ENCODE measurements around the gene SLC22A12. TPM values are rescaled to one million over a fixed set of nuclear protein-coding genes. Genes with fewer than 3 reads are reported as not detected.
A peak's percentile ranks its signal among the peaks of the same experiment; 100 is the strongest.

The SLC22A12 gene
- polyA plus RNA-seq, 1 donor = 0.03 TPM

DNA sequence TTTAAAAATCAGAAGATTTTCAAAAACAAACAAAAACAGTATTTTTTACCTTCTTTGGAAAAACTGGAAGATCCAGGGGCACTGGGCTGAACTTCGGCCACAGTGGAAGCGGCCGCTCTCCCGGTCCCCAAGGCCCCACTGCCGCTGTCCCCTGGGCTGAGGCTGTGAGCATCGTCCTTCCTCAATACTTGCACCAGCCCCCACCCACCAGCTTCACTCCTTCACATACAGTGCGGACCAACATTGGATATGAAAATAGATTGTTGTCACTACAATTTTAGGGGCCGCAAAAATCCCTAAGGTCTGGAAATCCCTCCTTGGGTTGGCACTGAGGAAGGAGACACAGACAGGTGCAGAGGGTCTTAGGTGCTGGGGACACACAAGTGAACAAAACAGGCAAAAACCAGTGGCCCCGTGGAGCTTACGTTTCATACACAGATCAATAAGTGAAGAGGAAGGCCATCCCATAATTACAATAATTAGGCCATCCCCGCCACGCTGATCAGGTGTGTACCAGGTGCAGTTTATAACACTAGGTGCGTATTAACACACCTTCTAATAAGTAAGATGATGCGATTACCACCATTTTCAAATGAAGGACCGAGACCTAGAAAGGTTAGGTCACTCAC, 28.2 kb upstream of the SLC22A12 start:
- no CpG with 5 or more reads among the region's 15 CpGs for WGBS (ENCODE audit: insufficient coverage, low lambda C conversion rate)
- no peak overlapping the region for H3K27ac ChIP-seq (ENCODE audit: low read length)
- DNase-seq = no peak
- no peaks in the 10 kb centered on the region for H3K9me3 ChIP-seq (ENCODE audit: control insufficient read depth, low read depth, low read length)
- no peaks in the 10 kb centered on the region for H3K36me3 ChIP-seq (ENCODE audit: control insufficient read depth, insufficient read depth, low read length)
- H3K4me3 ChIP-seq (ENCODE audit: low read length) = no peak overlapping the region
- H3K27me3 ChIP-seq (ENCODE audit: control insufficient read depth, insufficient read depth, low read length) = no peaks in the 10 kb centered on the region
- peaks cover 19% of the 10 kb centered on the region for H3K4me1 ChIP-seq (ENCODE audit: control insufficient read depth, insufficient read depth, low read length)

- H3K27ac ChIP-seq (ENCODE audit: low read length) = no peak overlapping the region
- peaks cover 19% of the 10 kb centered on the region for H3K4me1 ChIP-seq (ENCODE audit: control insufficient read depth, insufficient read depth, low read length)
- no peaks in the 10 kb centered on the region for H3K9me3 ChIP-seq (ENCODE audit: control insufficient read depth, low read depth, low read length)
- H3K36me3 ChIP-seq (ENCODE audit: control insufficient read depth, insufficient read depth, low read length) = no peaks in the 10 kb centered on the region
- H3K27me3 ChIP-seq (ENCODE audit: control insufficient read depth, insufficient read depth, low read length) = no peaks in the 10 kb centered on the region
- no peak for DNase-seq
- whole genome bisulfite sequencing (ENCODE audit: insufficient coverage, low lambda C conversion rate) = no CpG with 5 or more reads among the region's 12 CpGs
- H3K4me3 ChIP-seq (ENCODE audit: low read length) = no peak overlapping the region
Measured at GRCh38 chr11:64563966-64564365, 27.1 kb upstream of the SLC22A12 start.

DNA sequence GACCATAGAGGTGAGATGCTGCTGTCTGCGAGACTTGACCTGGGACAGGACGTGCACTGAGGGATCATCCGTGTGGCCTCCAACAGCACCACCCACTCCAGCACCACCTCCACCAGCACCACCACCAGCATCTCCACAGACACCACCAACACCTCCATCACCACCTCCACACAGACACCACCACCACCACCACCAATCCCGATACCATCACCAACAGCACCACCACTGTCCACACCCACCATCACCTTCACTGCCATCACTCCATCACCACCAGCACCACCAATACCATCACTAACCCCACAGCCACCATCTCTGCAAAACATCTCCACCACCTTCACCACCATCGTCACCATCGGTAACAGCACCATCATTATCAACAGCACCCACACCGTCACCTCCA, 26.6 kb upstream of the SLC22A12 start:
- H3K27me3 ChIP-seq (ENCODE audit: control insufficient read depth, insufficient read depth, low read length) = no peaks in the 10 kb centered on the region
- no peaks in the 10 kb centered on the region for H3K36me3 ChIP-seq (ENCODE audit: control insufficient read depth, insufficient read depth, low read length)
- no CpG with 5 or more reads among the region's 7 CpGs for WGBS (ENCODE audit: insufficient coverage, low lambda C conversion rate)
- peaks cover 19% of the 10 kb centered on the region for H3K4me1 ChIP-seq (ENCODE audit: control insufficient read depth, insufficient read depth, low read length)
- H3K27ac ChIP-seq (ENCODE audit: low read length) = no peak overlapping the region
- no peak for DNase-seq
- H3K4me3 ChIP-seq (ENCODE audit: low read length) = no peak overlapping the region
- no peaks in the 10 kb centered on the region for H3K9me3 ChIP-seq (ENCODE audit: control insufficient read depth, low read depth, low read length)

GRCh38 chr11:64564947-64565889, 25.8 kb upstream of the SLC22A12 start:
- Histone ChIP-seq H3K27me3 (ENCODE audit: control insufficient read depth, insufficient read depth, low read length) (no peaks in the 10 kb centered on the region), H3K27ac (ENCODE audit: low read length) (no peak overlapping the region)
- WGBS (ENCODE audit: insufficient coverage, low lambda C conversion rate) = 60% methylated on average over 1 of the region's 24 CpGs

DNA sequence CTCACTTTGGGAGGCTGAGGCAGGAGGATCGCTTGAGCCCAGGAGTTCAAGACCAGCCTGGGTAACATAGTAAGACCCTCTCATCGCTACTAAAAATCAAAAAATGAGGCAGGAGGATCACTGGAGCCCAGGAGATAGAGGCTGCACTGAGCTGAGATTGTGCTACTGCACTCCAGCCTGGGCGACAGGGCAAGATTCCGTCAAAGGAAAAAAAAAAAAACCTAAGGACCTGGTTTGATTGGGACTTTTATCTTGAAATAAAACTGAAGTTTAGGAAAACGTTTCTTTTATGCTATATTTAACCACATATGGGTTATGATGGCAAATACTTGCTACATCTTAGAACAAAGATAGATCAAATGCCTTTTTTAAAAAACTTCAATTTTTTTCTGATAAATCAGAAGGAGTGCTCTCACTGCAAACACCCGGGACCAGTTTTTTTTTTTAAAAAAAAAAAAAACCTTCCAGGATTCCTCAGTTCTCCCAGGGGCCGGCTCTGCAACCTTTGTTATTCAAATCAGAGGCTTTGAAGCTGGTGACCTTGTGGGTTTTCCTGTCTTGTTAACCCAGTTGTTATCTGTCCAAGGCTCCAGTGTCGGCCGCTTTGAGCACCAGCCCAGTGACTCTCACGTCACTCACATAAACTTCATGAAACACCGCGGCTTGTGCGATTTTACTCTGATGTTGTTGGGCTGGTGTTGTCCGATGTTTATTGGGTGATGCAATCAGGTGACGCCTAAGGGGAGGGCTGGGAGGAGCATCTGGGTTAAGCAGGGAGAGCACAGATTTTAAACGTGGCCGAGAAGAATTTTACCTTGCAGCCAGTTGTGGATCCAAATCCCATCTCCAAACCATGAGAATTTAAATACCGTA, 24.7 kb upstream of the SLC22A12 start:
- H3K4me1 ChIP-seq (ENCODE audit: control insufficient read depth, insufficient read depth, low read length) = peaks cover 12% of the 10 kb centered on the region
- H3K4me3 ChIP-seq (ENCODE audit: low read length) = no peak overlapping the region
- no peaks in the 10 kb centered on the region for H3K27me3 ChIP-seq (ENCODE audit: control insufficient read depth, insufficient read depth, low read length)
- 0% methylated on average over 2 of the region's 18 CpGs for WGBS (ENCODE audit: insufficient coverage, low lambda C conversion rate)
- H3K9me3 ChIP-seq (ENCODE audit: control insufficient read depth, low read depth, low read length) = no peaks in the 10 kb centered on the region
- H3K36me3 ChIP-seq (ENCODE audit: control insufficient read depth, insufficient read depth, low read length) = no peaks in the 10 kb centered on the region
- DNase-seq = peak; percentile 68 to 84
- H3K27ac ChIP-seq (ENCODE audit: low read length) = no peak overlapping the region

More at GRCh38 chr11:64564947-64565889, 25.8 kb upstream of the SLC22A12 start:
- Histone ChIP-seq H3K9me3 (ENCODE audit: control insufficient read depth, low read depth, low read length) (no peaks in the 10 kb centered on the region), H3K4me1 (ENCODE audit: control insufficient read depth, insufficient read depth, low read length) (peaks cover 17% of the 10 kb centered on the region), H3K36me3 (ENCODE audit: control insufficient read depth, insufficient read depth, low read length) (no peaks in the 10 kb centered on the region), H3K4me3 (ENCODE audit: low read length) (no peak overlapping the region)
- DNase-seq = no peak

- H3K27ac ChIP-seq (ENCODE audit: low read length) = no peak overlapping the region
- no peak overlapping the region for H3K4me3 ChIP-seq (ENCODE audit: low read length)
- no peaks in the 10 kb centered on the region for H3K9me3 ChIP-seq (ENCODE audit: control insufficient read depth, low read depth, low read length)
- H3K4me1 ChIP-seq (ENCODE audit: control insufficient read depth, insufficient read depth, low read length) = peaks cover 12% of the 10 kb centered on the region
- H3K36me3 ChIP-seq (ENCODE audit: control insufficient read depth, insufficient read depth, low read length) = no peaks in the 10 kb centered on the region
- H3K27me3 ChIP-seq (ENCODE audit: control insufficient read depth, insufficient read depth, low read length) = no peaks in the 10 kb centered on the region
- no peak for DNase-seq
- no CpG with 5 or more reads among the region's 30 CpGs for WGBS (ENCODE audit: insufficient coverage, low lambda C conversion rate)
Measured at GRCh38 chr11:64566915-64567891, 23.8 kb upstream of the SLC22A12 start.

- Histone ChIP-seq H3K4me3 (ENCODE audit: low read length) (no peak overlapping the region), H3K27me3 (ENCODE audit: control insufficient read depth, insufficient read depth, low read length) (no peaks in the 10 kb centered on the region), H3K36me3 (ENCODE audit: control insufficient read depth, insufficient read depth, low read length) (no peaks in the 10 kb centered on the region), H3K27ac (ENCODE audit: low read length) (no peak overlapping the region), H3K9me3 (ENCODE audit: control insufficient read depth, low read depth, low read length) (no peaks in the 10 kb centered on the region), H3K4me1 (ENCODE audit: control insufficient read depth, insufficient read depth, low read length) (peaks cover 12% of the 10 kb centered on the region)
- no peak for DNase-seq
- no CpG with 5 or more reads among the region's 34 CpGs for WGBS (ENCODE audit: insufficient coverage, low lambda C conversion rate)
Measured at GRCh38 chr11:64568041-64568571, 22.9 kb upstream of the SLC22A12 start.

DNA sequence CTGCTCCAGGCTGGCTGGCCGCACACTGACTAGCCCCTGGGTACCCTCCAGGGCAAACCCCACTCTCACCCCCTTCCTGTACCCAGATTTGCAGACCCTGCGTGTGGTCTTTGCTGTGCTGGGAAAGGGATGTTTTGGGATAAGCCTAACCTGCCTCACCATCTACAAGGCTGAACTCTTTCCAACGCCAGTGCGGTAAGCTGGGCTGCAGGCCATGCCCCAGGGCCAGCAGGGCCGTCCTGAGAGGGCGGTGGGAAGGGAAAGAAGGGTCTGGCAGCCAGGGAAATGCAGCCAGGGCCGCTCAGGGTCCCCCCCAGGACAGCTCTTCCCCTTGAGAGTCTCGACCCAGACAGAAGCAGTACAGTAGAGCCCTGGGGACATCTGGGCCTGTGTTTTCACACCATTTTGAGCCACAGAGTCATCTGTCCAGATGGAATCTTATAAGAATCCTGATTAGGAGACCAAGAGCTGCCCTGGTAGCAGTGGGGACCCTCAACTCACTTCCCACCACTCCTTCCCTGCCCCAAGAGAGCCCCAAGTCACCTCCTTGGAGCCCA, 22.4 kb upstream of the SLC22A12 start:
- Histone ChIP-seq H3K36me3 (ENCODE audit: control insufficient read depth, insufficient read depth, low read length) (no peaks in the 10 kb centered on the region), H3K4me3 (ENCODE audit: low read length) (no peak overlapping the region), H3K4me1 (ENCODE audit: control insufficient read depth, insufficient read depth, low read length) (peaks cover 12% of the 10 kb centered on the region), H3K9me3 (ENCODE audit: control insufficient read depth, low read depth, low read length) (no peaks in the 10 kb centered on the region), H3K27me3 (ENCODE audit: control insufficient read depth, insufficient read depth, low read length) (no peaks in the 10 kb centered on the region), H3K27ac (ENCODE audit: low read length) (no peak overlapping the region)
- no peak for DNase-seq
- WGBS (ENCODE audit: insufficient coverage, low lambda C conversion rate) = no CpG with 5 or more reads among the region's 8 CpGs

DNA sequence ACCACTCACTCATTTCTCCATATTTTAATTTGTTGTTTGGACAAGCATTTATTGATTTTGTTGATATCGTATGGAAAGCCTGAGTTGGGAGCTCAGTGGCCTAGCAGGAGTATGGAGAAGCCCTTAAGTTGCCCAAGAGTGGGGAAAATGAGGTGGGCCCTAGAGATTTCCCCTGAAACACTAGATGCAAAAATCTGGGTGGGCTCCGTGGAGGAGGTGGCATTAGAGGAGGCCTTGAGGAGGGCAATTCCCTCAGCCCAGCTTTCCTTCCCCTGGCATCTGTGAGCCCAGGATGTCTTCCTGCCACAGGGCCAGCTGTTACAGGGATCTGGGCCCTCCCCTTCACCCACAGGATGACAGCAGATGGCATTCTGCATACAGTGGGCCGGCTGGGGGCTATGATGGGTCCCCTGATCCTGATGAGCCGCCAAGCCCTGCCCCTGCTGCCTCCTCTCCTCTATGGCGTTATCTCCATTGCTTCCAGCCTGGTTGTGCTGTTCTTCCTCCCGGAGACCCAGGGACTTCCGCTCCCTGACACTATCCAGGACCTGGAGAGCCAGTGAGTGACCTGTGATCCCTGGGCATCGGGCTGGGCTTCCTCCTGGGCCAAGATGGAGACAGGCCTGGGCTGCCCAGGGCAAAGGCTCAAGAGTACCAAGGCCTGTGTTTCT, 21.6 kb upstream of the SLC22A12 start:
- no peak for DNase-seq
- Histone ChIP-seq H3K4me3 (ENCODE audit: low read length) (no peak overlapping the region), H3K36me3 (ENCODE audit: control insufficient read depth, insufficient read depth, low read length) (no peaks in the 10 kb centered on the region), H3K27ac (ENCODE audit: low read length) (no peak overlapping the region), H3K4me1 (ENCODE audit: control insufficient read depth, insufficient read depth, low read length) (peaks cover 12% of the 10 kb centered on the region), H3K27me3 (ENCODE audit: control insufficient read depth, insufficient read depth, low read length) (no peaks in the 10 kb centered on the region), H3K9me3 (ENCODE audit: control insufficient read depth, low read depth, low read length) (no peaks in the 10 kb centered on the region)
- no CpG with 5 or more reads among the region's 8 CpGs for WGBS (ENCODE audit: insufficient coverage, low lambda C conversion rate)
